ENCODE results near the gene NEURL1.

Gene NEURL1

GRCh38 chr10:103563231-103564115, 70.0 kb downstream of the NEURL1 start:
- no peak for DNase-seq (ENCODE audit: low read depth in 2 of 2)

GRCh38 chr10:103564116-103564501, 70.6 kb downstream of the NEURL1 start:
- DNase-seq (ENCODE audit: low read depth in 2 of 2), result no peak

- DNase-seq (ENCODE audit: low read depth in 2 of 2), result no peak
These were observed 71.4 kb downstream of the NEURL1 start for GRCh38 chr10:103564776-103565520.

GRCh38 chr10:103566536-103566935, 73.0 kb downstream of the NEURL1 start:
- no peak for DNase-seq (ENCODE audit: low read depth in 2 of 2)

- DNase-seq (ENCODE audit: low read depth in 2 of 2), result no peak
These were observed 75.0 kb downstream of the NEURL1 start for GRCh38 chr10:103568505-103568904.

DNA sequence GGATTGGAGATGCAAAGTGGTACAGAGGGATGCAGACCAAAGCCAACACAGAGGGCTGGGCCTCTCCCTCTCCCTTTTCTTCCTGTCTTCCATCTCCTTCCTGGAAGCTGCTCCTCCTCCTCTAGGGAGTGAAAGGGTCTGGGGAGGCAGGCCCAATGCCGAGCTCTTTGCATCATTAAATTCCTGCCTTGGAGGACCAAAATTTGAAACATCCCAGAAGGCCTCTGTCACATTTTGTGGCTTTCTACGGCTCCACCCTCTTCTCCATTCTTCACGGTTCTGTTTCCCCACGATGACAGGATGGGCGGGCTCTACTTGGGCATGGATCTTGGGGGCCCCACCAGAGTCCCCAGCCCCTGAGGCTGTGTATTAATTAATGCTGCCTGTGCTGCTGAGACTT, 76.4 kb downstream of the NEURL1 start:
- DNase-seq (ENCODE audit: low read depth in 2 of 2), result no peak

- DNase-seq (ENCODE audit: low read depth in 2 of 2), result no peak
These were observed 77.5 kb downstream of the NEURL1 start for GRCh38 chr10:103570844-103571655.

DNA sequence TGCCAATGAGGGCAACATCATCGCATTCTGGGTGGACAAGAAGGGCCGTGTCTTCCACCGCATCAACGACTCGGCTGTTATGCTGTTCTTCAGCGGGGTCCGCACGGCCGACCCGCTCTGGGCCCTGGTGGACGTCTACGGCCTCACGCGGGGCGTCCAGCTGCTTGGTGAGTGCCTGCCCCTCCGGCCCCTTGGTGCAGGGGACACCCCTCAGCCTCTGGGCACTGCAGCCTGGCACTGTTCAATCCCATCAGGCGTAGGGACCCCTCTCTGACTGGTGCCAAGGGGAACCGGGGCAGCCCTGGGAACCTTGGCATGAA, 78.1 kb downstream of the NEURL1 start:
- no peak for DNase-seq (ENCODE audit: low read depth in 2 of 2)

DNA sequence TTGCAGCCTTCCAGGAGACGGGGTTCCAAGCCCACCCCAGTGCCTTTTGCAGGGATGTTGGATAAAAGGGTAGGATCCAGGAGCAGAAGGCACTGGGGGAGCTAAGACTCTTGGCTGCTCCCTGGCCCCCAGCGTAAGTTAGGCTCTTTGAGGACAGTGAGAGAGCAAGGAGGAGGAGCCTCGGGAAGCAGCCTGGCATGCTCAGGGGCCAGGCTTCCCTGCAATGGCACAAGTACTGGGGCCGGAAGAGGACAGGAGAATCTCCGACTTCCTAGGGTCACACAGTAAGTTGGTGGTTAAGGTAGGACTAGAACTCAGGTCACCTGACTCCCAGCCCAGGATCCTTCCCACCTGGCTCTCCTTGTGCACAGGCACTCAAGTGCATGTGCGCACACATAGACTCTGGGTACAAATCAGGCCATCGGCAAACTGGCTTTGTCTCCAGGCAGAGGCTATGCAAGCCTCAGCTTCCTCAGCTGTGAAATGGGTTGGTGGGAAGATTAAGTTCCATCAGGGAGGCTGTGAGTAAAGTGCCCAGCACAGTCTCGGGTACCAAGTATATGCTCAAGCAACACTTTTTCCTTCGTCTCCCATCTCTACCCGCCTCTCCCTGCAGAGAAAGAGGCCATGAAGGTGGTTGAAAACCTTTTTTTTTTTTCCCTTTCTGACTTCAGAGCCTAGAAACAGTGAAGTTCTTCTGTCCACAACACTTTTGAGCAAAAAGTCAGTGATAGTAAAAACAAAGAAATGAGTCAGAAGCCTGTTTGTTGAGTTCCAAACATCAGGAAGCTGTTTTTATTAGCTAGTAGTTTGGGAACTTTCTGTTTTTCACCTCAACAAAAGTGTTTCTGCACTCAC, 79.1 kb downstream of the NEURL1 start:
- no peak for DNase-seq (ENCODE audit: low read depth in 2 of 2)

- DNase-seq (ENCODE audit: low read depth in 2 of 2), result no peak
These were observed 79.6 kb downstream of the NEURL1 start for GRCh38 chr10:103573205-103573487.

DNA sequence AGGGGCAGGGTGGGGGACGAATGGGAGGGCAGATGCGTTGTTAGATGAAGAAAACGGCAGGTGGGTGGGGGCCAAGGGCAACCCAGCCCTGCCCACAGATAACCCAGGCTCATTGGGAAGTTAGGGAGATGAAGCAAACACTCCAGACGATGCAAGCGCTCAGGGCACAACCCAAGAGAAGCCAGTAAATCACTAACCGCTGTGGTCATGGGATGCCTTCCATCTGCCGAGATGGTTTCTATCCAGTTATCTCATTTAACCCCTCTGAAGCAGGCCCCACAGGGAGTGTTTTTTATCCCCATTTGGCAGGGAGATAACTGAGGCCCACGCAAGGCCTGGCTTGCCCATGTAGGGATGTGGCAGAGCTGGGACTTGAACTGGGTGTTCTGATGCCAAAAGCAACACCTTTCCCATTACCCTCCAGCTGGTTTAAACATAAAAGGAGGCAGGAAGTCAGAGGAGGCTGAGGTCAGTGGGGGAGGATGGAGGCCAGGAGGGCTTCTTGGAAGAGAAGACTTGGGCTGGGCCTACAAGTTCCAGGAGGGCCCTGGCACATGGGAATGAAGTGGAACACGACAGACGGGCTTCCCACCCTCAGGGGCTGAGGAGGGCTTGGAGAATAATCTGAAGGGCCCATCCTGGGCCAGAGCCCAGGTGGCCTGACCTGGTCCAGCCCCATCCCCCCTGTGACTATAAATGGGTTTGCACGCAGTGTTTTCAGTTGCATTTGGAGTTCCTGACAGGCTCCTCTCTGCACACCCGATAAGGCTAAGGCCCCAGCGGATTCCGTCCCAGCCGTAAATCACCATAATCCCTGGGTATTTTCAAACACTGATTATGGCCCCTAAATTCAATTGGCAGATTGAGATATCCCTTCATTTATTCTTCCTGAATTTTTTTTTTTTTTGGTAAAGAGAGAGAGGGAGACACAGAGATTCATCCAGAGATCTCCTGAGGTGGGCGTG, 80.9 kb downstream of the NEURL1 start:
- DNase-seq (ENCODE audit: low read depth in 2 of 2), result no peak

GRCh38 chr10:103575416-103576075, 82.0 kb downstream of the NEURL1 start:
- no peak for DNase-seq (ENCODE audit: low read depth in 2 of 2)

- no peak for DNase-seq (ENCODE audit: low read depth in 2 of 2)
These were observed 82.6 kb downstream of the NEURL1 start for GRCh38 chr10:103576076-103576471.

DNA sequence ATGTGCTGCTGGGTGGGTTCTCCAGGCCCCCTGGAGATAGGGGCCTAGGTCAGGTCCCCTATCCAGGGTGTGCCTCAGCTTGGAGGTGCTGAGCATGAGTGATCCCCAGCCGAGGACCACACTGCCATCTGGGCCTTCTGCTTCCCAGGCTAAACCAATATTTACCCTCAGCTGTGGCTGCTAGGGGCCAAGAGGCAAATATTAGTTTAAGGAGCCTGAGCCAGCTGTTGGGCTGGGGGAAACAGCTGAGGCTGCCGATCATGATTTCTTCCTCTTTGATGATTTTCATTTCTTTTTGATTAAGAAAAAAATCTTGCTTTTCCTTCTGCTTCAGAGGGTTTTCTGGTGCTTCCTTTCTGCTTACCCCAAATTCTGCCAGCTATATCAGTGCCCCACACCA, 83.4 kb downstream of the NEURL1 start:
- DNase-seq (ENCODE audit: low read depth in 2 of 2), result no peak

- DNase-seq (ENCODE audit: low read depth in 2 of 2), result no peak
These were observed 85.4 kb downstream of the NEURL1 start for GRCh38 chr10:103578782-103579382.

DNA sequence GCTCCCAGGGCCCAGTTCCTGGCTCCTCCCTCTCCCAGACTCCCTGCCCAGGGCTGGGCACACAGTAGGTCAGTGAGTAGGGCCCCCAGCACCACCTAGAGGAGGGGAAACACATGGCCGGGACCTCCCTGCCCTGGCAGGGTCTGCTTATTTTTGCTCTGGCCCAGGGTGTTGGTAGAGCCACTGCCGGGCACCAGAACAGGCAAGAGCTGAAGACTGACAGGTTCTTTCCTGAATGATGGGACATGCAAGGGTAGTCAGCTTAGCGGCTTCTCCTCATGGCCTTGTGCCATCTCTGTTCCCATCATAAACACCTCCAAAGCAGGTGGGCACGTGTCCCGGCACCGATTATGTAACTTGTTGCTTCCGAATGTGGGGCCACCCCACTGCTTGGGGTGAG, 86.5 kb downstream of the NEURL1 start:
- DNase-seq (ENCODE audit: low read depth in 2 of 2), result no peak

- no peak for DNase-seq (ENCODE audit: low read depth in 2 of 2)
These were observed 86.9 kb downstream of the NEURL1 start for GRCh38 chr10:103580430-103580829.

GRCh38 chr10:103581499-103581898, 88.0 kb downstream of the NEURL1 start:
- no peak for DNase-seq (ENCODE audit: low read depth in 2 of 2)

- no peak for DNase-seq (ENCODE audit: low read depth in 2 of 2)
These were observed 89.0 kb downstream of the NEURL1 start for GRCh38 chr10:103582331-103583123.

Data from stimulated activated CD8-positive, alpha-beta memory T cell treated with anti-CD3 and anti-CD28 coated beads, Interleukin-7, amount 100 ng/mL, for 1 hour (primary cell).